Measurements from ENCODE around the gene MKX.

Gene MKX

GRCh38 chr10:27742195-27743011, 3.2 kb downstream of the MKX start:
- DNase-seq: peak; percentile 89

DNA sequence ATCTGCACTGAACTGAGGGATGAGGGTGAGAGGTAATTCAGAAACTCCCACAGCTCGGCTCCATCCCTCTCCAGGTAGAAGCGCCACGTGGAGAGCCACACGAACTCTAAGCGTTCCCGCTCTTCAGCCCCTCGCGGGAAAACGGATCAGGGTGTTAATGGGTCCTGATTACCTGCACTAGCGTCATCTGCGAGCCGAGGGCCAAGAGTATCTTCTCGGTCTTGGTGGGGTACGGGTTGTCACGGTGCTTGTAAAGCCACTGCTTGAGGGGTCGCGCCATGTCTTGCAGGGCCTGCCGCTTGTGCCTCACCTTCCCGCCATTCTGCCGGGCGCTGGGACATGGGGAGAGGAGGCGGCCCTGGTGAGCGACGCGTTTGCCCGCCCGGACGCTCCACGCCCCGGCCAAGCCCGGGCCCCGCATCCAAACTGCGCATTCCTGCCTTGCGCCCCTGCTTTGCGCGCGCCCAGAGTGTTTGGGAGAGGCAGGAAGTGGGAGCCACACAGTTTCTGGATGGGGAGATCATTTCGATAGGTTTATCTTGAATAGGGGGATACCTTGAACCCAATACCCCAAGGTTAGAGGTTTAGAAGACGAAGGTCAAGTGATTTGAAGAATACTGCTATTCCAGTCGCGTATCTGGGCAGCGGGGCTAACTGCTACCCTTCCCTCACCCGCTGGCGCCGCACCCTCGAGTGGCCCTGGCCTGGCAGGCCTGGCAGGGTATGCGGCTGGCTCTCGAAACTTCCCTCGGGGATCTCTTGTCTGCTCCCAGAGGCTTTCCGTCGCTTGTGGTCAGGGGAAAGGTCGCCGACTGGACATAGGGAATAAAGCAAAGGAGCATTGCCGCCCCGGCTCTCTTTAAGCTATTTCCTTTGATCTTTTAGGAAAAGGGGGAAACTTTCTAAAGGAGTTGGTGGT, 4.2 kb downstream of the MKX start:
- no peak for DNase-seq

DNA sequence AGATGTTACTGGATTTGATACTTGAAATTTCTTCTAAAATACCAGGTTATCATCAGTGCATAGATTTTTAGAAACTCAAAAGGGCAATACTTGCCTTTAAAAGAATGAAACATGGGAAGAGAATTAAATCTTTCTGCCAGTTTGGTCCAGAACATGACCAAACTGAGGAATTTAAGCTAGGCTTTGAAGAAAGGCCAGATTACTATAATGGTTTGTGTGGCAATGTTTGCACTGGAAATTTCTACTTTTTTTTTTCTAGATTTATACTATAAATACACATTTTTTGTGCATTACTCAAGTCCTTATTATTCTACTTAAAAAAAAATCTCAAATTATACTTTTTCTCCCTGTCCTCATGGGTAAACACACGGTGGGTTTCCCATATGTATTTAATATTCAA, 9.2 kb downstream of the MKX start:
- no peak for DNase-seq

- DNase-seq: no peak
These were observed 15.6 kb downstream of the MKX start for GRCh38 chr10:27730041-27730440.

GRCh38 chr10:27728338-27728737, 17.3 kb downstream of the MKX start:
- no peak for DNase-seq

GRCh38 chr10:27724287-27724686, 21.3 kb downstream of the MKX start:
- DNase-seq: peak; percentile 29

DNA sequence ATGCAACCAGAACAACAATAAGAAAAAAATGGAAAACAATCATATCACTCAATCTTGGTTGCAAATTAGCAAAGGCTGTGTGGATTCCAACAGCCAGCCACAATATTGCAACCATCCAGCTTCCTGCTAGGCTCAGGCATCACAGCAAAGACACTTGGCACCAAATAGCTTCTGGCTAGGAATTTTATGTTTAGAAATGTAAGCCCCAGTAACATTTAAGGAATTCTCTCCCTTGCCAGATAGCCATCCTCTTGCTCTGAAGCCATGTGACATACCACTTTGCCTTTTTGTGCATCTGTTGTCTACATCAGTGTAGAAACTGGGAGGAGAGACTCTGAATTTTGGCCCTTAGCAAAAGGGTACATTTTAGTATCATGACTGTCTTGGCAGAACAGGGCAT, 22.2 kb downstream of the MKX start:
- DNase-seq: no peak

GRCh38 chr10:27720529-27720928, 25.1 kb downstream of the MKX start:
- DNase-seq: no peak

DNA sequence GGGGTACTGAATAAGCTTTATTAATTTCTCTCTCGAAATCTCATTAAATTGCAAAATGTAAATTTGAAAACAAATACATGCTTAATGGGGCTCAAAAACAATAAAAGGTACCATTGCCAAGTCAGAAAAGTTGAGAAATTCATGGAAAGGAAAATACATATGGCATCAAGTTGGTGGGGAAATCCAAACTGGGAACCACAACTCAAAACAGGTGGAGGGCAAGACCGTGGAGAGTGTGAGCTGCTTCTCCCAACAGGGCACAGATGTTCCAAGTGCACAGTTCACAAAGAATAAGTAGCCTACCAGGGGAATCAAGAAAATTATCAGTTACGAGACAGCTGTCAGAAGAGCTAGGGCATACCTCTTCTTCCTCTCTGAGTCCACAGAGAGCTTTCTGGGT, 26.6 kb downstream of the MKX start:
- no peak for DNase-seq

DNA sequence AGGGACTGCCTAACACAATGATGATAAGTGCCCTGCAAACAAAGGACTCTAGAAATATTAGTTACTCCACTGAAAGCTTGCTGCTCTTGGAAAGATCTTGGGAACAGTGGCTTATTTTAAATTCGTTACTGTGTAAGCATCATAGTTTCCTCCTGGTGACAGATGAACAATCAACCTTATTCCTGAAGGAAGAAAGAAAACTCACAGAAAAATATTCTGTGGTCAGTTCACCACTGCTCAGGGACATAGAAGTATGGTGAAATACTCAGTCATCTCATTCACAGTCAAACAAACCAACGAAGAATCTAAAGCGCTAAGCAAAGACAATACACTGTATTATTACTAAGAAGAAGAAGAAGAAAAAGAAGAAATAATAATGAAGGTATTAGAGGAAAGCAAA, 27.8 kb downstream of the MKX start:
- no peak for DNase-seq

- DNase-seq: no peak
These were observed 28.4 kb downstream of the MKX start for GRCh38 chr10:27717224-27717623.

DNA sequence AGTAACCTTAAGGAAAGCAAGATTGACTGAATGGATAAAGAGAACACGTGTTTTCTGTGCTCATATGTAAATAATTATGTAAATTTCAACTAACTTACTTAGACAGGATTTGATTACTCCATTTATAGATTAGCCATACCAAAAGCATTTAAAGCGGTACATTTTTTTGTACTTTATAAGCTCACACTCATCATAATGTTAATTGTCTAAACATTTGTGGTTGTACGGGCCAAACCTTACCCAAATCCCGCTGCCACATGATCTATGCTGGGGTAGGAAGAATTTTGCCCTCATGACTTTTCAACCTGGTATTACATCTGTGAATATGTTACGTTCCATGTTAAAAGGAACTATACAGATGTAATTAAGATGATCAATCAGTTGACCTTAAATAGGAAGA, 29.1 kb downstream of the MKX start:
- no peak for DNase-seq

DNA sequence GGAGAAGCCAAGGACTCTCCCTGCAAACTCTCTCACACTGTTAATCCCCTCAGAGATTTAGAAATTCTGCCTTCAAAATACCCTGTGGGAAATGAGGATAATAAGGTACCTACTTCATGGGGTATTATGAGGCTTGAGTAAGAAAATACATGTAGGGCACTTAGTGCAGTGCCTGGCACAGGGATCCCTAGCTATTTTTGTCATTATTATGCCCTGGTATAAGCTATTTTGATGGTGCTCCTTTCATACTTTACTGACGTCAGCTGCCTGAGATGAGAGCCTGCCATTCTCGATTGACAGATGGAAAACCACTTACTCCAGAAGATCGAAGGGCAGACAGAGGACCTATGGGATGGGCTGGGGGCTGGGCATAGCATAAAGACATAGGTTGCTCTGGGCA, 30.1 kb downstream of the MKX start:
- no peak for DNase-seq

- no peak for DNase-seq
These were observed 31.3 kb downstream of the MKX start for GRCh38 chr10:27714349-27714748.

DNA sequence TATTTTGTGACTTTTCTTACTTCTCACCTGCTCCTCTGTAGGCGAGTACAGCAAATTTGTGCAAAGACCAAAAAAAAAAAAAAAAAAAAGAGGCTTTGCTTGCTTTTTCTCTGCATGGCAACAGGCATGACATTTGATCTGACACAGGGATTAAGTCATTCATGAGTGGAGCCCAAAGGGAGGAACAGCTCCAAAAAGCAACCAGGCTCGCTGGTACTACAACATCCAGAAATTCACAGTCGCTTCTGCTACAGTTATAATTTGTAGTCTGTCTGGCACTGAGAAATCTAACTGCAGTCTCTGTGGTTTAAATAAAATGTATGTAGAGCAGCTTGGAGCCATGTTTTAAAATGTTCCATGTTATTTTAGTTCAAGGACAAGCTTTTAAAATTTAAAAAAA, 31.7 kb downstream of the MKX start:
- no peak for DNase-seq

GRCh38 chr10:27710014-27710413, 35.6 kb downstream of the MKX start:
- no peak for DNase-seq

GRCh38 chr10:27709304-27709703, 36.3 kb downstream of the MKX start:
- no peak for DNase-seq

DNA sequence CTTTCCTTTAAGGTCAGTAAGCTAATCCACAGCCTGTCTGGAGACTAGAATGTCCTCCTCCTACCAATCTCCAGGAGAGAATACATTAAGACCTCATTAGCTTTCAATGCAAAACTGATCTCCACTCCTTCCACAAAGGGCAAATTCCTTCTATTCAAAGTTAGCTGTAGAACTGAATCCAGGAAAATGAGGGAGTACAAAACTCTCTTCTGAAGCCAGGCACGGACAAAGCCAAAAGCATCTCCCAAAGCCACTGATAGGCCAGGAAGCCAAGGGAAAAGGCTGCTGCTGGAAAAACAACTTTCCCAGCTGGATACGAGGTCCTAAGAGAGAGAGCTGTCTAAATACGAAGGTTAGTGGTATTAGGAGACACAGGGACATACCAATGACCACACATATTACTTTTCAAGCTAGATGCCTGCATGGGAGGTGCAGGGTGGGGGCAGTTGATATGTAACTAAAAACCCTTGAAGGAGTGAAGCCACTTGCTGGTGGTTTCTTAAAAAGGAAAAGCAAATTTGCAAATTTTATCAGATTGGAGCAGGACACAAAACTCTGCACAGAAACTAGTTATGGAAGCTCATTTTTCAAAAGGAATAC, 43.6 kb downstream of the MKX start:
- no peak for DNase-seq

- DNase-seq: no peak
These were observed 45.8 kb downstream of the MKX start for GRCh38 chr10:27699776-27700175.

- DNase-seq: no peak
These were observed 46.7 kb downstream of the MKX start for GRCh38 chr10:27698961-27699360.

DNA sequence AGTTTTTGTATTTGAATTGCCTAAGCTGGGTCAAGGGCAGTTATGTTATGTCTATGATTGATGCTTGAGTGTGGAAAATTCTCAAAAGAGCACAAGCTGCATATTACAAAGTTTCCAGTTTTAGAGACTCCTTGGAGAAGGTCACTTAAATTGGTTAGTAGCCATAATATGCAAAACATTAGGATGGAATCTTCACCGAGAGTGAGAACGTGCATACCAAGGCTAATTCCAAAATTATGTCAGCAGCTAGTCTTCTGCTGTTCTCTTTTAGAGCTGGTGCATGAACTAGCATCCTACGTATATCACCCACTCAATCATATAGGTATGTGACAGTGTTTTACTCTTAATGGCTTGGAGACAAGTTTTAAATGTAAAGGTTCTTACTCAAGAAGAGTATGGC, 49.2 kb downstream of the MKX start:
- no peak for DNase-seq

DNA sequence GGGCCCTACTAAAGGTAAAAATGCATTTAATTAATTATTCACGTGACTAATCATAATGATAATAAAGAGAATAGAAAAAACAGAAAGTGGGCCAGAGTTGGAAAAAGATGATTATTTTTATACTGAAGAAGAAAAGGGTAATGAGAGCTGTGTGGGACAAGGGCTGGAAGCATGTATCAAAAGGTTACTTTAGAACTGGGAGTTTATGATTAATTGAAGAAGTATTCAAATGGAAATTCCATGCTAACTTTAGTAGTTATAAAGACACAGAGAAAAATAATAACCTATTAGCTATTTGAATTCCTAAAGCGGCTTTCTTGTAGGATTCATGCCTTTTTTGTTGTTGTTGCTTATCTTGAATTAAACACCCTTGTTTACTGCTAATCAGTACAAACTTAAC, 49.9 kb downstream of the MKX start:
- DNase-seq: no peak

DNA sequence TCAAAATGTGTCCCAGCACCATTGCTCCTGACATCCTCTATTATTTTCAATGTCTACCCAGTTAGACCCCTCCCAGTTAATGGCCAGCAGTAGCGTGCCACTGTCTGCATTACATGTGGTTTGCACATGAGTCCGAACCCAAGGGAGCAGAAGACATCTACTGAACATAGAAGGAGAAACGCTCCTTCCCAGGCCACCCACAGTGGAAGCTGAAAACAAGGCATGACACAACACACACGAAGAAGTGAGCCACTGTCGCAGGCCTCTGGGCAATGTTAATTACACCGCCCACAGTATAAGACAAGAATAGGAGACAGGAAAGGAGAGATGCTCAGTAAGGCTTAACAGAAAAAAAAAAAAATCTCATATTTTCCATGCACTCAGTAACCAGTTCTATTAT, 50.5 kb downstream of the MKX start:
- no peak for DNase-seq

- no peak for DNase-seq
These were observed 53.0 kb downstream of the MKX start for GRCh38 chr10:27692663-27693062.
